ENCODE results near the gene TXNRD2.
"Not testable (repeated sequence)": the region's sequence is repeated elsewhere in the genome, so short reads cannot be mapped to it uniquely, and the experiment has no call there.

Gene TXNRD2

GRCh38 chr22:19943082-19944026 lies 1.7 kb upstream of the TXNRD2 start:
- peak; percentile 57 to 67 (median 57) for DNase-seq

GRCh38 chr22:19942157-19943081 lies 801 bp upstream of the TXNRD2 start:
- peak; percentile 59 to 70 (median 64) for DNase-seq

- no peak for DNase-seq
These were observed 868 bp downstream of the TXNRD2 start for GRCh38 chr22:19940536-19941364.

- DNase-seq = peak in 2 of 3 donors; percentile 43 to 46
These were observed 3.8 kb downstream of the TXNRD2 start for GRCh38 chr22:19937616-19938473.

- DNase-seq = no peak
These were observed 5.1 kb downstream of the TXNRD2 start for GRCh38 chr22:19936513-19936912.

GRCh38 chr22:19935123-19935718 lies 6.4 kb downstream of the TXNRD2 start:
- DNase-seq = not testable (repeated sequence)

DNA sequence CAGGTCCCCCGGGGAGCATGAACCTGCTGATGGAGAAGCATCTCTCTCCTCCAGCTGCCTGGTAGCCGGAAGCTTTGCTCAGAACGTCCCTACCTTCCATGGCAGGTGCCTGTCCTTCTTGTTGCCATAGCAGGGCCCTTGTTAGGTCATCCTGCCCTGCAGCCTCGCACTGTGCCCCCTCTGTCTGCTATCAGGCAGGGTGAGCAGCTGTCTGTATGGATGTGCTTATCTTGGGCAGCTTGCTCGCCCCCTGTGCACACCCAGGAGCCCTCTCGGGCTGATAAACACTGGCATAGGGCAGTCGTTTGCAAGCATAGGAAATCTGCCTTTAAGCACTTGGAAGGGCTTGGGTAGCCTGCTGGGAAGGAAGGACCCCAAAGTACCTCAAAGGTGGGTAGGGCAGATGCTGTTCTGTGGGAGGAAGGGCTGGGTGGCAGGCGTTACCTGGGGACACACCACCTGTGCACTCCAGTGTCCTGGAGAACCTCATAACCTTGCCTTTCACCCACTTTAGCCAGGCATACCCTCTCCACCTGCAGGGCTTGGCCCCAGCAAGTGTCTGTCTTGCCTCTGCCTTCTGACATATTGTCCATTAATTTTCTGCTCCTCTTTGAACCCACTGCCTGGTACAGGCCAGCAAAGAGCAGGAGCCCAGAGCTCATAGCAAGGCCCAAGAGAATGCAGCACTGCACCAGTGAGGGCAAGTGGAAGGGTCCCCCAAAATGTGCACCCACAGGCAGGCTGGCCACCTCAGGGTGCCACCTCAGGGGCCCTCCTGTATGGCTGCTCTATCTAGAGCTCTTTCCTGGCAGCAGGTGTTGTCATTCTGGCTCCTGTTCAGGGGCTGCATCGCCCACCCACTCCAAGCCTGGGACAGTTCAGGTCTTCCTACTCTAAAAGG lies 8.0 kb downstream of the TXNRD2 start:
- no peak for DNase-seq

- DNase-seq = peak; percentile 17 to 40 (median 35)
These were observed 9.0 kb downstream of the TXNRD2 start for GRCh38 chr22:19932367-19933206.

- DNase-seq = no peak
These were observed 10.1 kb downstream of the TXNRD2 start for GRCh38 chr22:19931514-19931913.

- peak; percentile 36 to 61 (median 51) for DNase-seq
These were observed 10.8 kb downstream of the TXNRD2 start for GRCh38 chr22:19930551-19931486.

DNA sequence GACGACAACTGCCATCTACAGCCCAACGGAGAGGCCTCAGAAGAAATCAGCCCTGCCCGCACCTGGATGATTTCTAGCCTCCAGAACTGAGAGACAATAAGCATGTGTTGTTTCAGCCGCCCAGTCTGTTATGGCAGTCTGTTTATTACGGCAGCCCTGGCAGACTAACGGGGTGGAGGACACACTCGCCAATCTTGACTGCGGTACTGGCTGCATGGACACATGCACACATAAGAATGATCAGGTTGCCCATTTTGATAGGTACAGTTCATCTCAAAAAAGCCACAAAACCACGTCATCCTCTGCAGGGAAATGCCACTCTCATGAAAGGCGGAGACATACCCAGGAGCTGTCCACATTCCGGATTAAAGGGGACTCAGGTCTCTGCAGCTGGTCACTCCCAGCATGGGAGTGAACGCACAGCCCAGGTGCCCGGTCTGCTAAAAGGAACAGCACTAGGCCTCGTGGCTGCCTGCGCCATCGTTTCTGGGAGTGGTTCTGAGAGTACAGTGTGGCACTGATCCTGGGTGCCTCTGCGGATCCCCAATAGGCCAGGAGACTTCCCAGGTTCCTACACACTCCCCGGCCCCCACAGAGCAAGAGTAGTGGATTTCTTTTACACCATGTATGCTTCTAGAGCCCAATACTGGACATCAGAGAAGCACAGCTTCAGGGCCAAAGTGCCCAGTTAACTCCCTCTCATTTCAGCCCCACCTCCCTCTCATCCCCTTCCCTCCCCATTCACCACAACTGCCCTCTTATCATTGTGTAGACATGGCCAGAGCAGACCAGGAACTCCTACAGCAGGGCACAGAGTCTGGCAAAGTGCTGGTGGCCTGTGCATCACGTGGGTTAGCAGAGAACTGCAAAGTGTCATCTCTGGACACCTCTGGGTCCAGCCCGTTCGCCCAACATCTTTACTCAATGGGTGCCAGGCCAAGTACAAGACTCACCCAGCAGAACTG lies 11.8 kb downstream of the TXNRD2 start:
- no peak for DNase-seq

DNA sequence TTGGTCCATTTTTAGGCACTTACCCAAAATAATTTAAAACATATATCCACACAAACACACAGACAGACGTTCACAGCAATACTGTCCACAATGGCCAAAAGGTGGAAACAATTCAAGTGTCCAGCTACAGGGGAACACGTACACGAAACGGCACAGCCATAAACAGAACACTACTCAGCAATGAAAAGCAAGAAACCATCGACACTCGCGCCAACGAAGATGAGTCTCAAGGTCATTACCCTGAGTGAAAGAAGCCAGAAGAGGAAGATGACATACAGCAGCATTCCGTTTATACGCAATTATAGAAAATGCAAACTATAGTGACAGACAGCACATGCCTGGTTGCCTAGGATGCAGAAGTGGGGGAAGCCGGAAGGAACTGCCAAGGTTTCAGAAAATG lies 13.4 kb downstream of the TXNRD2 start:
- peak; percentile 54 to 72 (median 57) for DNase-seq

- DNase-seq = no peak
These were observed 13.9 kb downstream of the TXNRD2 start for GRCh38 chr22:19927696-19928095.

DNA sequence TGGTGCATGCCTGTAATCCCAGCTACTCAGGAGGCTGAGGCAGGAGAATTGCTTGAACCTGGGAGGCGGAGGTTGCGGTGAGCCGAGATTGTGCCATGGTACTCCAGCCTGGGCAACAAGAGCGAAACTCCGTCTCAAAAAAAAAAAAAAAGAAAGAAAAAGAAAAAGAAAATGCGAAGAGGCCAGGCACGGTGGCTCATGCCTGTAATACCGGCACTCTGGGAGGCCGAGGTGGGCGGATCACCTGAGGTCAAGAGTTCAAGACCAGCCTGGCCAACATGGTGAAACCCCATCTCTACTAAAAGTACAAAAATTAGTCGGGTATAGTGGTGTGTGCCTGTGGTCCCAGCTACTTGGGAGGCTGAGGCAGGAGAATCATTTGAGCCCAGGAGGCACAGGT lies 15.6 kb downstream of the TXNRD2 start:
- not testable (repeated sequence) for DNase-seq

DNA sequence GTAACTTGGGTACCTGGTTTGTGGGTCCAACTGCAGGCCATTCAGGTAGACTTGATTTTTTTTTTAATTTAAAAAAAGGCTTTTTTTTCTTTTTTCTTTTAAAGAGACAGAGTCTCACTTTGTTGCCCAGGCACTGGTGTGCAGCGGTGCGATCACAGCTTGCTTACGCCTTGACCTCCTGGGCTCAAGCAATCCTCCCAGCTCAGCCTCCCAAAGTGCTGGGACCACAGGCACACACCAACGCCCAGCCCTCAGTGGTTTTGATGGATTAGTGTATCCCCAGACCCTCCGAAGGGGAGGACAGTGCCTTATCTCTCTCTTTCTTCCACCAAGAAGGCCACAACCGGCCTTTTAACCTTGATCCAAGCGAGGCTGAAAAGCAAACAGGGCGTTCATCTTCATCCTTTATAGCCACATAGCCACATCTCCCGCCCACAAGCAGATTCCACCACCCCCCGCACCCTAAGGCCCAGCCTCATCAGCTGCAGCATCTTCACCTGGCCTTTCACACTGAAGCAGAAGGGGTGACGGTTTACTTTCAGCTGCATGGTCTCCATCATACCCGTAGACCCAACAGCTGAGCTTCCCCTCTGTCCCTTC lies 17.6 kb downstream of the TXNRD2 start:
- DNase-seq = no peak

GRCh38 chr22:19921544-19922081 lies 20.0 kb downstream of the TXNRD2 start:
- no peak for DNase-seq
